Hematopoietic multipotent progenitor cell treated with erythropoietin and hydrocortisone succinate and interleukin-3 and kit ligand, for 8 days (in vitro differentiated cells): ENCODE results near the gene RPTOR.

Source experiments
- DNase-seq: peaks from one replicate; pipeline ENCODE4 v3.0.0-alpha.2; 2015

The RPTOR gene

GRCh38 chr17:80887639-80888175 is 343.1 kb downstream of the RPTOR start:
- no peak for DNase-seq

GRCh38 chr17:80888276-80889160 is 343.9 kb downstream of the RPTOR start:
- no peak for DNase-seq

GRCh38 chr17:80889231-80890195 is 344.9 kb downstream of the RPTOR start:
- no peak for DNase-seq

GRCh38 chr17:80890196-80890920 is 345.7 kb downstream of the RPTOR start:
- DNase-seq = no peak

- DNase-seq = no peak
Measured at GRCh38 chr17:80890921-80891396, 346.3 kb downstream of the RPTOR start.

GRCh38 chr17:80891397-80892018 is 346.9 kb downstream of the RPTOR start:
- DNase-seq = peak; percentile 44

- DNase-seq = peak; percentile 71
Measured at GRCh38 chr17:80892019-80892855, 347.6 kb downstream of the RPTOR start.

GRCh38 chr17:80892900-80893603 is 348.4 kb downstream of the RPTOR start:
- peak; percentile 29 for DNase-seq

- no peak for DNase-seq
Measured at GRCh38 chr17:80893604-80894438, 349.2 kb downstream of the RPTOR start.

- no peak for DNase-seq
Measured at GRCh38 chr17:80894439-80894721, 349.7 kb downstream of the RPTOR start.

GRCh38 chr17:80894726-80895125 is 350.1 kb downstream of the RPTOR start:
- DNase-seq = no peak

- DNase-seq = no peak
Measured at GRCh38 chr17:80895366-80895765, 350.7 kb downstream of the RPTOR start.

- DNase-seq = no peak
Measured at GRCh38 chr17:80898716-80899115, 354.1 kb downstream of the RPTOR start.

GRCh38 chr17:80899402-80900268 is 355.0 kb downstream of the RPTOR start:
- peak; percentile 50 for DNase-seq

- no peak for DNase-seq
Measured at GRCh38 chr17:80901319-80901718, 356.7 kb downstream of the RPTOR start.

GRCh38 chr17:80902197-80902962 is 357.7 kb downstream of the RPTOR start:
- DNase-seq = no peak

GRCh38 chr17:80902963-80903611 is 358.4 kb downstream of the RPTOR start:
- no peak for DNase-seq
